IMR-90 (cell line): ENCODE measurements around the gene PPP3CA. TPM values are rescaled to one million over a fixed set of nuclear protein-coding genes. Genes with fewer than 3 reads are reported as not detected.

Experiments
- ATAC-seq: fragments of 200-7000 bp; cut with Tn5 transposase; 2 replicates; pipeline ENCODE4 v1.9.1; 2020; ENCODE audit warnings: low read depth, mild to moderate bottlenecking, moderate library complexity
- BruUV-seq: library from RNA; stranded (reverse); fragments of 400-500 nt; replicated peaks from 2 replicates; lab custom pipeline; 2021; lab: Mats Ljungman, UMichigan
- CTCF ChIA-PET: fragments of 300-600 bp; formaldehyde crosslinking; extraction: SDS; loops from one replicate; lab custom pipeline; 2021; ENCODE audit warnings: antibody characterized with exemption; lab: Yijun Ruan, JAX
- POLR2A ChIA-PET: fragments of 300-600 bp; sonication (Branson Sonifier 250); formaldehyde crosslinking; loops from one replicate; lab custom pipeline; 2022; ENCODE audit warnings: antibody characterized with exemption; ENCODE audit not compliant: unreplicated experiment; lab: Charles Lee
- DNase-seq: peaks from one replicate; pipeline ENCODE4 v3.0.0; 2013
- H2AFZ ChIP-seq: replicated peaks from 2 replicates; pipeline ENCODE3; 2013; ENCODE audit warnings: low read length, mild to moderate bottlenecking; ENCODE audit not compliant: poor library complexity
- H2AK5ac ChIP-seq: 2 replicates; pipeline ENCODE4 v1.6.1; 2013; ENCODE audit warnings: low read depth, low read length, inconsistent platforms
- H2AK9ac ChIP-seq: replicated peaks from 2 replicates; pipeline ENCODE3; 2013; ENCODE audit warnings: mild to moderate bottlenecking, low read depth, low read length, moderate library complexity; ENCODE audit not compliant: poor library complexity
- H2BK120ac ChIP-seq: 2 replicates; pipeline ENCODE4 v1.6.1; 2013; ENCODE audit warnings: low read depth, low read length, inconsistent platforms
- H2BK15ac ChIP-seq: 3 replicates; pipeline ENCODE4 v1.6.1; 2013; ENCODE audit warnings: low read depth, low read length, inconsistent platforms
- H2BK20ac ChIP-seq: 2 replicates; pipeline ENCODE4 v1.6.1; 2013; ENCODE audit warnings: low read depth, mild to moderate bottlenecking, inconsistent platforms, low read length, moderate library complexity
- H2BK5ac ChIP-seq: 2 replicates; pipeline ENCODE4 v1.6.1; 2013; ENCODE audit warnings: mild to moderate bottlenecking, low read depth, low read length, inconsistent platforms; ENCODE audit not compliant: poor library complexity, severe bottlenecking
- H3K14ac ChIP-seq: replicated peaks from 2 replicates; pipeline ENCODE4 v1.6.1; 2013; ENCODE audit warnings: low read depth, low read length, inconsistent platforms
- H3K18ac ChIP-seq: 2 replicates; pipeline ENCODE4 v1.6.1; 2013; ENCODE audit warnings: low read depth, low read length, control low read depth
- H3K23ac ChIP-seq: 2 replicates; pipeline ENCODE4 v1.6.1; 2013; ENCODE audit warnings: low read depth, low read length, inconsistent platforms
- H3K27ac ChIP-seq: 2 replicates; pipeline ENCODE4 v1.5.1; 2013; ENCODE audit warnings: mild to moderate bottlenecking, control low read depth, low read length; ENCODE audit not compliant: insufficient read depth
- H3K27me3 ChIP-seq: 2 replicates; pipeline ENCODE4 v1.6.1; 2013; ENCODE audit warnings: low read length; ENCODE audit not compliant: control insufficient read depth, insufficient read depth
- H3K36me3 ChIP-seq: 2 replicates; pipeline ENCODE4 v1.6.1; 2013; ENCODE audit warnings: low read length, mixed read lengths; ENCODE audit not compliant: control insufficient read depth, insufficient read depth
- H3K4ac ChIP-seq: 2 replicates; pipeline ENCODE4 v1.6.1; 2013; ENCODE audit warnings: low read depth, low read length, inconsistent platforms
- H3K4me1 ChIP-seq: 2 replicates; pipeline ENCODE4 v1.6.1; 2013; ENCODE audit warnings: low read length, mixed read lengths; ENCODE audit not compliant: control insufficient read depth, insufficient read depth
- H3K4me2 ChIP-seq: 2 replicates; pipeline ENCODE4 v1.6.1; 2013; ENCODE audit warnings: low read depth, mild to moderate bottlenecking, control low read depth, low read length, moderate library complexity
- H3K4me3 ChIP-seq: 2 replicates; pipeline ENCODE4 v1.5.1; 2013; ENCODE audit warnings: low read depth, mild to moderate bottlenecking, control low read depth, low read length, moderate library complexity; ENCODE audit not compliant: insufficient read depth
- H3K56ac ChIP-seq: 2 replicates; pipeline ENCODE4 v1.6.1; 2013; ENCODE audit warnings: low read length, inconsistent platforms; ENCODE audit not compliant: insufficient read depth; ENCODE audit errors: extremely low read depth
- H3K79me1 ChIP-seq, 2 experiments: 2 replicates each; pipeline ENCODE4 v1.6.1; 2013; ENCODE audit warnings: low read length in 2 of 2, inconsistent platforms in 1 of 2, low read depth in 1 of 2
- H3K9ac ChIP-seq: 2 replicates; pipeline ENCODE4 v1.6.1; 2013; ENCODE audit warnings: low read depth, low read length, control low read depth
- H3K9me1 ChIP-seq: 2 replicates; pipeline ENCODE4 v1.6.1; 2013; ENCODE audit warnings: low read length, inconsistent platforms; ENCODE audit not compliant: insufficient read depth
- H3K9me3 ChIP-seq: 2 replicates; pipeline ENCODE4 v1.6.1; 2013; ENCODE audit warnings: low read length; ENCODE audit not compliant: control insufficient read depth, insufficient read depth
- H4K20me1 ChIP-seq: 2 replicates; pipeline ENCODE4 v1.6.1; 2013; ENCODE audit warnings: low read length, inconsistent platforms; ENCODE audit not compliant: insufficient read depth
- H4K5ac ChIP-seq: 2 replicates; pipeline ENCODE4 v1.6.1; 2013; ENCODE audit warnings: mild to moderate bottlenecking, low read depth, low read length, control low read depth
- H4K8ac ChIP-seq, 2 experiments: 2 replicates each; pipeline ENCODE4 v1.6.1; 2013; ENCODE audit warnings: low read depth in 2 of 2, low read length in 2 of 2, control low read depth in 1 of 2, inconsistent platforms in 1 of 2
- H4K91ac ChIP-seq: 2 replicates; pipeline ENCODE4 v1.6.1; 2013; ENCODE audit warnings: low read depth, low read length, inconsistent platforms; ENCODE audit not compliant: insufficient read depth
- CEBPB ChIP-seq: IDR thresholded peaks from 2 replicates; pipeline ENCODE4 v1.6.1; 2012; ENCODE audit warnings: low read depth, low read length, improper control_type of control experiment
- CHD1 ChIP-seq: IDR thresholded peaks from 2 replicates; pipeline ENCODE4 v1.6.1; 2012; ENCODE audit warnings: low read depth, low read length, improper control_type of control experiment
- FOS ChIP-seq: fragments of 150-350 bp; IDR thresholded peaks from 2 replicates; pipeline ENCODE4 v1.6.1; 2016; ENCODE audit warnings: low read depth, low read length
- MAFK ChIP-seq: IDR thresholded peaks from 2 replicates; pipeline ENCODE4 v1.6.1; 2012; ENCODE audit warnings: low read depth, low read length, improper control_type of control experiment
- MAZ ChIP-seq: IDR thresholded peaks from 2 replicates; pipeline ENCODE4 v1.6.1; 2012; ENCODE audit warnings: low read depth, mild to moderate bottlenecking, low read length, improper control_type of control experiment, moderate library complexity, borderline replicate concordance
- NFE2L2 ChIP-seq: fragments of 150-350 bp; IDR thresholded peaks from 2 replicates; pipeline ENCODE4 v1.6.1; 2016; ENCODE audit warnings: low read depth, mild to moderate bottlenecking, low read length
- POLR2A ChIP-seq: IDR thresholded peaks from 2 replicates; pipeline ENCODE4 v1.6.1; 2012; ENCODE audit warnings: mild to moderate bottlenecking, low read depth, low read length
- RAD21 ChIP-seq: IDR thresholded peaks from 2 replicates; pipeline ENCODE4 v1.6.1; 2012; ENCODE audit warnings: low read length, improper control_type of control experiment
- RCOR1 ChIP-seq: IDR thresholded peaks from 2 replicates; pipeline ENCODE4 v1.6.1; 2012; ENCODE audit warnings: mild to moderate bottlenecking, low read length, improper control_type of control experiment; ENCODE audit not compliant: insufficient replicate concordance
- RFX5 ChIP-seq: IDR thresholded peaks from 2 replicates; pipeline ENCODE4 v1.8.0; 2012; ENCODE audit warnings: low read depth, mild to moderate bottlenecking, low read length, moderate library complexity
- SMC3 ChIP-seq: fragments of 150-350 bp; IDR thresholded peaks from 2 replicates; pipeline ENCODE4 v1.6.1; 2016; ENCODE audit warnings: low read depth, mild to moderate bottlenecking, antibody characterized with exemption, low read length, moderate library complexity
- WGBS, 2 experiments: methylation state at CpG; one replicate each; pipeline versions ENCODE4 v1.1.5 to v1.1.7; 2013; ENCODE audit warnings: missing lambda C conversion rate in 2 of 2; ENCODE audit not compliant: insufficient read length in 1 of 2; ENCODE audit errors: extremely low coverage in 2 of 2; 5-methylcytosine and 5-hydroxymethylcytosine counted together
- dilution Hi-C: fragments of 300-500 bp; cut with HindIII; formaldehyde crosslinking; loops from one replicate; pipeline ENCODE4 v1.14.3; 2018; ENCODE audit warnings: low sequenced_read_pairs; ENCODE audit not compliant: unreplicated experiment
- in situ Hi-C: fragments of 300-500 bp; cut with MboI; formaldehyde crosslinking; loops from 3 replicates; pipeline ENCODE4 v1.14.3; 2019; ENCODE audit warnings: low sequenced_read_pairs, inconsistent platforms, mixed read lengths
- intact Hi-C: fragments of 100-400 bp; cut with micrococcal nuclease; formaldehyde crosslinking; loops from 2 replicates; pipeline ENCODE4 v1.10.0; 2022
- polyA plus RNA-seq, 3 experiments: library from polyadenylated mRNA; depleted of rRNA; stranded (reverse); fragments of >200 nt; gene quantifications; 2 replicates each; pipeline ENCODE4 v1.2.3, GENCODE V29; 2012; ENCODE audit warnings: low replicate concordance in 1 of 3
- total RNA-seq: library from RNA; depleted of rRNA; stranded (reverse); fragments of >200 nt; gene quantifications from 2 replicates; pipeline ENCODE4 v1.2.3, GENCODE V29; 2012
- TF ChIP-seq, protein P1 (sequence below): fragments of 150-350 bp; IDR thresholded peaks from 2 replicates; pipeline ENCODE4 v1.6.1; 2016; ENCODE audit warnings: low read depth, mild to moderate bottlenecking, low read length, moderate library complexity, borderline replicate concordance

The PPP3CA gene
- total and polyA plus RNA-seq, 2 of the 4 experiments (the other 2 are of a cell fraction), result 14.5 to 48.6 TPM

DNA sequence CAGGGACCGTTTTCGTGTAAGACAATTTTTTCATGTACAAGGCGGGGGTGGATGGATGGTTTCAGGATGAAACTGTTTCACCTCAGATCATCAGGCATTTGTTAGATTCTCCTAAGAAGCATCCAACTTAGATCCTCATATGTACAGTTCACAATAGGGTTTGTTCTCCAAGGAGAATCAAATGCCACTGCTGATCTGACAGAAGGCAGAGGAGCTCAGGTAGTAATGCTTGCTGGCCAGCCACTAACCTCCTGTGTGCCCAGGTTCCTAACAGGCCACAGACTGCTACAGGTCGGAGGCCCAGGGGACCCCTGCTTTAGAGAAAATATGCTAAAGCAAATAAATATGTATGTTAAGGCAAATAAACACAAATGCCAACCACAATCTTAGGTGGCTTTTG, 61.3 kb downstream of the PPP3CA start:
- no CpG with 5 or more reads among the region's 4 CpGs for WGBS, 2 experiments
- Histone ChIP-seq H3K27me3 (no peaks in the 10 kb centered on the region), H3K23ac (no peak overlapping the region), H2AFZ (no peak overlapping the region), H3K9ac (no peak overlapping the region), H3K14ac (no peak overlapping the region), H3K36me3 (no peaks in the 10 kb centered on the region), H3K4me3 (no peak overlapping the region), H3K56ac (no peak overlapping the region), H2AK9ac (no peak overlapping the region), H4K8ac (no peak overlapping the region), H4K20me1 (peaks cover 19% of the 10 kb centered on the region), H3K18ac (no peak overlapping the region), H3K9me3 (no peaks in the 10 kb centered on the region), H4K5ac (no peak overlapping the region), H3K4me1 (peaks cover 2% of the 10 kb centered on the region), H3K27ac (no peak overlapping the region), H3K4me2 (no peak overlapping the region), H2BK15ac (no peak overlapping the region), H3K79me1 (peaks cover 34 to 49% of the 10 kb centered on the region in 2 experiments), H2BK20ac (no peak overlapping the region), H2BK5ac (no peak overlapping the region), H2BK120ac (no peak overlapping the region), H3K9me1 (peaks cover 19% of the 10 kb centered on the region), H4K91ac (no peak overlapping the region), H3K4ac (no peak overlapping the region), H2AK5ac (no peak overlapping the region)
- in situ Hi-C loops (no loop called here), intact Hi-C loops (no loop called here), dilution Hi-C loops (no loop called here)
- ATAC-seq, result no peak
- TF ChIP-seq RCOR1 (no peak), FOS (no peak), NFE2L2 (no peak), RAD21 (no peak), SMC3 (no peak), POLR2A (no peak), MAZ (no peak), CHD1 (no peak), MAFK (no peak), CEBPB (no peak), RFX5 (no peak)
- TF ChIP-seq, protein P1, sequence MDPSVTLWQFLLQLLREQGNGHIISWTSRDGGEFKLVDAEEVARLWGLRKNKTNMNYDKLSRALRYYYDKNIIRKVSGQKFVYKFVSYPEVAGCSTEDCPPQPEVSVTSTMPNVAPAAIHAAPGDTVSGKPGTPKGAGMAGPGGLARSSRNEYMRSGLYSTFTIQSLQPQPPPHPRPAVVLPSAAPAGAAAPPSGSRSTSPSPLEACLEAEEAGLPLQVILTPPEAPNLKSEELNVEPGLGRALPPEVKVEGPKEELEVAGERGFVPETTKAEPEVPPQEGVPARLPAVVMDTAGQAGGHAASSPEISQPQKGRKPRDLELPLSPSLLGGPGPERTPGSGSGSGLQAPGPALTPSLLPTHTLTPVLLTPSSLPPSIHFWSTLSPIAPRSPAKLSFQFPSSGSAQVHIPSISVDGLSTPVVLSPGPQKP, result no peak
- no TSS peak for BruUV-seq
- ChIA-PET POLR2A (interaction anchor here (0.5 kb wide), 1 partner anchor 16 kb away, joined by 5 read pairs; no protein-coding TSS in a partner anchor), CTCF (no interaction called here)
- no peak for DNase-seq
